Motor neuron (in vitro differentiated cells): ENCODE data around the gene NPAS3. TPM values are rescaled to one million over a fixed set of nuclear protein-coding genes. Genes with fewer than 3 reads are reported as not detected.
A peak's percentile ranks its signal among the peaks of the same experiment; 100 is the strongest.

Experiments used
- ATAC-seq, 8 experiments: fragments of 200-7000 bp; cut with Tn5 transposase; replicated peaks in 6 of 8; 2 replicates each; pipeline ENCODE4 v1.8.0; 2021; ENCODE audit warnings: mild to moderate bottlenecking in 8 of 8, moderate library complexity in 8 of 8
- H3K27ac ChIP-seq, 2 donors: fragments of 250-450 bp; sonication (Bioruptor Pico); 2 replicates each; pipeline ENCODE4 v1.9.0; 2021; ENCODE audit warnings: antibody characterized with exemption in 2 of 2, mild to moderate bottlenecking in 2 of 2, moderate library complexity in 1 of 2
- H3K4me1 ChIP-seq, 2 donors: fragments of 250-450 bp; sonication (Bioruptor Pico); replicated peaks in 1 of 2; 2 replicates each; pipeline ENCODE4 v1.6.1; 2021; ENCODE audit warnings: antibody characterized with exemption in 2 of 2, mild to moderate bottlenecking in 2 of 2, moderate library complexity in 1 of 2
- H3K4me3 ChIP-seq, 5 donors: fragments of 250-450 bp; sonication (Bioruptor Pico); 2 replicates each; pipeline ENCODE4 v1.9.0; 2021; ENCODE audit warnings: antibody characterized with exemption in 5 of 5, mild to moderate bottlenecking in 5 of 5, moderate library complexity in 4 of 5
- WGBS, 10 experiments: fragments of 450-650 bp; shearing (Covaris generic); methylation state at CpG; one replicate each; pipeline ENCODE4 v1.0.0; 2022; 5-methylcytosine and 5-hydroxymethylcytosine counted together
- in situ Hi-C, 9 experiments: fragments of 400-800 bp; cut with MboI; loops; one replicate each; pipeline ENCODE4 v1.15.0; 2021; ENCODE audit warnings: low sequenced_read_pairs in 9 of 9, low pct_unique_long_range_greater_than_20kb in 2 of 9; ENCODE audit not compliant: unreplicated experiment in 9 of 9
- total RNA-seq, 8 experiments: library from RNA; unstranded; fragments of 300-600 nt; gene quantifications; 2 replicates each; pipeline versions ENCODE4 v1.2.3 to v1.2.4, GENCODE V29; 2022

Gene NPAS3
- total RNA-seq, 8 experiments from 2014 or later = 0.22 to 45.8 (median 11.7) TPM; not detected in 1

- no peaks in the 10 kb centered on the region for H3K4me1 ChIP-seq
- ATAC-seq = no peak
- H3K27ac ChIP-seq = no peak overlapping the region
- H3K4me3 ChIP-seq = no peak overlapping the region
- in situ Hi-C loops = no loop called here
Observed at GRCh38 chr14:33758547-33758946, 819.9 kb downstream of the NPAS3 start.

- peak in 3 of 8 experiments; percentile 68 to 85 (median 75) for ATAC-seq
- Histone ChIP-seq H3K4me1 (peaks cover 15 to 21% of the 10 kb centered on the region in 2 donors), H3K4me3 (no peak overlapping the region), H3K27ac (no peak overlapping the region)
- 0 to 100% (median 59%) methylated on average over 1 to 4 of the region's 4 CpGs; no CpG with 5 or more reads in 2 of the 10 experiments for WGBS, 10 experiments
- in situ Hi-C loops = no loop called here
Observed at GRCh38 chr14:33762161-33762851, 823.6 kb downstream of the NPAS3 start.

GRCh38 chr14:33764876-33765650, 826.4 kb downstream of the NPAS3 start:
- H3K27ac ChIP-seq = peak overlapping the region in 1 of 2 donors; percentile 11
- WGBS, 10 experiments = 8 to 100% (median 43%) methylated on average over 1 to 5 of the region's 6 CpGs
- H3K4me3 ChIP-seq = no peak overlapping the region
- ATAC-seq = peak in 5 of 8 experiments; percentile 99 to 100 (median 100)
- H3K4me1 ChIP-seq = peaks cover 15 to 21% of the 10 kb centered on the region in 2 donors
- in situ Hi-C loops = no loop called here

GRCh38 chr14:33767586-33768457, 829.1 kb downstream of the NPAS3 start:
- ATAC-seq = no peak
- Histone ChIP-seq H3K4me3 (no peak overlapping the region), H3K27ac (no peak overlapping the region), H3K4me1 (peaks cover 15 to 21% of the 10 kb centered on the region in 2 donors)
- 44 to 96% (median 85%) methylated on average over 3 to 7 of the region's 7 CpGs for WGBS, 10 experiments
- in situ Hi-C loops = no loop called here

- 70 to 100% (median 100%) methylated on average over 1 of the region's 1 CpG; no CpG with 5 or more reads in 5 of the 10 experiments for WGBS, 10 experiments
- Histone ChIP-seq H3K4me3 (no peak overlapping the region), H3K27ac (no peak overlapping the region), H3K4me1 (peaks cover 15 to 23% of the 10 kb centered on the region in 2 donors)
- in situ Hi-C loops = no loop called here
- ATAC-seq = no peak
Observed at GRCh38 chr14:33768458-33768830, 829.8 kb downstream of the NPAS3 start.

- 60 to 92% (median 71%) methylated on average over 2 to 7 of the region's 8 CpGs; no CpG with 5 or more reads in 3 of the 10 experiments for WGBS, 10 experiments
- Histone ChIP-seq H3K4me1 (peaks cover 9 to 14% of the 10 kb centered on the region in 2 donors), H3K4me3 (no peak overlapping the region), H3K27ac (no peak overlapping the region)
- ATAC-seq = no peak
- in situ Hi-C loops = no loop called here
Observed at GRCh38 chr14:33773205-33774030, 834.7 kb downstream of the NPAS3 start.

- WGBS, 10 experiments = 89 to 100% (median 97%) methylated on average over 1 to 11 of the region's 11 CpGs
- no peak overlapping the region for H3K27ac ChIP-seq
- in situ Hi-C loops = no loop called here
- peaks cover 14 to 15% of the 10 kb centered on the region in 2 donors for H3K4me1 ChIP-seq
- ATAC-seq = no peak
- no peak overlapping the region for H3K4me3 ChIP-seq
Observed at GRCh38 chr14:33774161-33774560, 835.5 kb downstream of the NPAS3 start.

- Histone ChIP-seq H3K27ac (no peak overlapping the region), H3K4me1 (peaks cover 14 to 16% of the 10 kb centered on the region in 2 donors), H3K4me3 (no peak overlapping the region)
- in situ Hi-C loops = loop anchor here in 6 of 9 experiments (25.0 kb wide), 6 partner anchors 338 to 1213 kb away; partner anchors contain the start of gene NPAS3 (in 3 of the 6)
- 69 to 100% (median 92%) methylated on average over 2 to 9 of the region's 11 CpGs; no CpG with 5 or more reads in 1 of the 10 experiments for WGBS, 10 experiments
- peak in 2 of 8 experiments; percentile 52 to 57 for ATAC-seq
Observed at GRCh38 chr14:33774723-33775470, 836.2 kb downstream of the NPAS3 start.

- no peak overlapping the region for H3K27ac ChIP-seq
- 73 to 100% (median 93%) methylated on average over 1 to 5 of the region's 6 CpGs; no CpG with 5 or more reads in 1 of the 10 experiments for WGBS, 10 experiments
- peaks cover 14 to 26% of the 10 kb centered on the region in 2 donors for H3K4me1 ChIP-seq
- H3K4me3 ChIP-seq = no peak overlapping the region
- no peak for ATAC-seq
- in situ Hi-C loops = loop anchor here in 6 of 9 experiments (25.0 kb wide), 6 partner anchors 340 to 1215 kb away; partner anchors contain the start of gene NPAS3 (in 3 of the 6)
Observed at GRCh38 chr14:33776871-33777270, 838.2 kb downstream of the NPAS3 start.

DNA sequence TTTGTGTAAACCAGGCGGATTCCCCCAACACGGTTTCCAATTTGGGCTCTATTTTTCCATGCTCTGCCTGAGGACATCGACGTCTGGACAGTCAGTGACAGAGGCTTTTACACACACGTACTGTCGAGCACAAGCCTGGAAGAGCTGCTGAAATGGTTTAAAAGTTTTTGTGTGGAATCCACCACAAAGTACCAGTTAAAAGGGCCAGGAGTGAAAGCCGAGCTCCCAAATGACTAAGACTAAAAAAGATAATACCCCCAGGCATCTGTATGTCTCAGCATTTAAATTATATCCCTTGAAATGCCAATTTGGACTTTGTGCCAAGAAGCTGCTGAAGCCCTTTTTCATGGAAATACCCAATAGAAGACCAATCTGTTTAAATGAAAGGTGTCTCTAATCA, 839.0 kb downstream of the NPAS3 start:
- Histone ChIP-seq H3K4me3 (no peak overlapping the region), H3K4me1 (peaks cover 18 to 34% of the 10 kb centered on the region in 2 donors), H3K27ac (no peak overlapping the region)
- ATAC-seq = no peak
- in situ Hi-C loops = loop anchor here in 6 of 9 experiments (25.0 kb wide), 6 partner anchors 340 to 1215 kb away; partner anchors contain the start of gene NPAS3 (in 3 of the 6)
- 43 to 96% (median 77%) methylated on average over 1 to 7 of the region's 7 CpGs; no CpG with 5 or more reads in 2 of the 10 experiments for WGBS, 10 experiments

GRCh38 chr14:33780035-33780434, 841.4 kb downstream of the NPAS3 start:
- no peak overlapping the region for H3K4me3 ChIP-seq
- no peak overlapping the region for H3K27ac ChIP-seq
- ATAC-seq = no peak
- in situ Hi-C loops = loop anchor here in 6 of 9 experiments (25.0 kb wide), 6 partner anchors 343 to 1218 kb away; partner anchors contain the start of gene NPAS3 (in 3 of the 6)
- peaks cover 24 to 47% of the 10 kb centered on the region in 2 donors for H3K4me1 ChIP-seq
- WGBS, 10 experiments = 25 to 100% (median 75%) methylated on average over 1 to 4 of the region's 4 CpGs; no CpG with 5 or more reads in 3 of the 10 experiments
